NCI-H1436 (cell line): ENCODE data around the gene SUSD4.
A peak's percentile ranks its signal among the peaks of the same experiment; 100 is the strongest.

Experiments
- DNase-seq: peaks from one replicate; lab custom pipeline; 2025; lab: John Stamatoyannopoulos, UW

The SUSD4 gene

GRCh38 chr1:223363057-223363855 is 720 bp downstream of the SUSD4 start:
- peak; percentile 51 for DNase-seq

GRCh38 chr1:223358826-223359225 is 5.2 kb downstream of the SUSD4 start:
- DNase-seq: no peak

DNA sequence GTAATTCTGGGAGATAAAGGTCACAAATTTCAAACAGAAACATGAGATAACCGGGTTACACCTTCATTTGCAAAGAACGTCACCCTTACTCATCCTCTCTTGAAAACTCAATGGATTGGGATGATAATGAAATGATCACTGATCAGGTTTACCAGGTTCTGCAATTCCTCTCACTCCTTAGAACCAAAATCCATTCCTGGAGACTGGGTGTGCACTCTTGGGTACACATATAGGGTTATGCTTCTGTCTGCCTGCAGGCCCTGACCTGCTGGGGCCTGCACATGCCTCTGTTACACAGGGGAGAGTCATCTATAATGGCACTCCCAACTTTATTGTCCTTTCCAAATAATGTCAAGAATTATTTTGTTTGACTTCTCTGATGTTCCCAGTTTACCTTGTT is 8.3 kb downstream of the SUSD4 start:
- no peak for DNase-seq

GRCh38 chr1:223353939-223354338 is 10.0 kb downstream of the SUSD4 start:
- DNase-seq: no peak

GRCh38 chr1:223352944-223353343 is 11.0 kb downstream of the SUSD4 start:
- no peak for DNase-seq

DNA sequence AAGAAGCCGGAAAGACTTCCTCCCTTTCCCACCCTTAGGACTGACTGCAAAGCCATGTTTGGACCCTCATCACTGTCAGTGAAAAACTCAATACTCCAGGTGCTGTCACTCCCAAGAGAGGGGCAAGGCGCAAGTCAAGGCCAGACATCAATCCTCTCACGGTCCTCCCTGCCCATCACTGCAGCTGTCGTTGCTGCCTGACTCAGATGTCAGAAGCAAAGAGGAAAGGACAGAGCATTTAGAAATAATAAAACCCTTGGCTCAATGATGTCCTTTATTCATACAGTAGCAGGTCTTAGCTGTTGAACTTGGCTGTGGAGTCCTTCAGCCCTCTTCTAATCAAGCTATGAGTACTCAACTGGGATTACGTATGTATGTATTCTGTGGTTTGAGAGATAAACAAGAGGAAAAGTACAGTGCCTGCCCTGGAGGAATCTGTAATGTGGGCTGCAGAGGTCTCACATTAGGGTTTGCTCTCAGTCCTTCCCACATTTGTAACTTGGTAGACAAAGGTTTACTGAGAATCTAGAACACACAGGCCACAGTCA is 13.5 kb downstream of the SUSD4 start:
- no peak for DNase-seq

DNA sequence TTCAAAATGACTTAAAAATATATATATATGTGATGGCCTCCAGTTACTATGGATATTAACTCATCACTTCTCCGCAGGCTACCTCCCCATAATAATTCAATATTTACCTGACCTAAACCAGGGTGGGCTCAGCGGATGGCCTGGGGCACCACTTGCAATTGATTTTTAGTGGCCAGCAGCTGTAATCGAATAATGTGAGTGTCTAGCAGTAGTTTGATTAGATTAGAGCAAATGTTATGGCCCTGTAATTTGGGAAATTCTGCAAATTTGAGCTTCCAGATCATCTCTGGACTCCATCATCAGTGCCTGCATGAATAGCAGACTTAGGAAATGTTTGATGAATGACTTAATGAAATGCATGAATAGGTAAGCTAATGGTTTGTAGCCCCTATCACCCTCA is 14.7 kb downstream of the SUSD4 start:
- DNase-seq: no peak

DNA sequence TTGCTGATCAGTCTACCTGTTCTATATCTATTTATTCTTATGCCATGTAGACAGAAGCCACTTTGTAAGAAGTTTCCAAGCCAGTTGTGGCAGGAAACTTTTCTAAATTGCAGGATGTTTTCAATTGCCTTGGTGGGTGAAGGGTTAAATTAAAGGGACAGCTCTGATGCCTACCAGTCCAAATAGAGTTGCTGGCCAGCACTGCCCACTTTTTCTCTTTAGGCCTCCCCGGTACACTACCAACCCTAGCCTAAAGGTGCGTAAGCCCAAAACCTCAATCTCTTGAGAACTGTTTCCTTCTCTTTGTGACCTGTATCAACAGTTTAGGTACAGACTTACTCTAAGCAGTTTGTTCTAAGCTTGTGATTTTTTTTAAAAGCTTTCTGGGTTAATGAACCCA is 15.5 kb downstream of the SUSD4 start:
- no peak for DNase-seq

GRCh38 chr1:223347583-223347982 is 16.4 kb downstream of the SUSD4 start:
- no peak for DNase-seq

DNA sequence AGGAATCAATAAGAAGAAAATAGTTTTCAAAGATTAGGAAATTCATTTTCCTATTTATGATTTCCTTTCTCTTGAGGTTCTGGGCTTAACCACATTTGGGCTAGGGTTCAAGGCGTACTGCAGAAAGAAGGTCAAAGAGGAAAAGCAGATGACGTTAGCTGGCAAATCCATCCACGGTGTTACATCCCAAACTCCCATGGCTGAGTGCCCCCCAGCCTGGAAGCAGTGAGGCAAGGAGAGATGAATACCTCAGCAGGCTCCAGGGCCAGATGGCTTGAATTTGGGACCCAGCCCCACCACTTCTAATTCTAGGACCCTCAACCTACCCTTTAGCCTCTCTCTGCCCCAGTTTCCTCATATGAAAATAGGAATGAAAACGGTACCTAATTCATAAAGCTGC is 17.7 kb downstream of the SUSD4 start:
- DNase-seq: no peak

DNA sequence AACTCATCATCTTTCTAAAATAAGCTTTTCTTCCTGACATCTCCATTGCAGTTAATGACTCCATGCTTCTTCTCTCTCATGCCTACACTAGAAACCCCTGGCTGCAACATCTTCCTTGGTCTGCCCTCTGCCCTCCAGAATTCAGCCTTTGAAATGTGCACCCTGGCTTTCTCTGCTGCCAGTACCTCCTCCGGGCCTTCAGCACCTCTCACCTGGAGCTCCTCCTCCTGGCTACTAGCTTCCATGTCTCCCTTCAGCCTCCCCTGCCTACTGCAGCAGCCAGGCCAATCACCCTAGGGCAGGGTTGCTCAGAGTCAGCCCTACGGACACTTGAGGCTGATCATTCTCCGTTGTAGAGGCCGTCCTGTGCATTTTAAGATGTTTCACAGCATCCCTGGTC is 18.3 kb downstream of the SUSD4 start:
- DNase-seq: no peak

DNA sequence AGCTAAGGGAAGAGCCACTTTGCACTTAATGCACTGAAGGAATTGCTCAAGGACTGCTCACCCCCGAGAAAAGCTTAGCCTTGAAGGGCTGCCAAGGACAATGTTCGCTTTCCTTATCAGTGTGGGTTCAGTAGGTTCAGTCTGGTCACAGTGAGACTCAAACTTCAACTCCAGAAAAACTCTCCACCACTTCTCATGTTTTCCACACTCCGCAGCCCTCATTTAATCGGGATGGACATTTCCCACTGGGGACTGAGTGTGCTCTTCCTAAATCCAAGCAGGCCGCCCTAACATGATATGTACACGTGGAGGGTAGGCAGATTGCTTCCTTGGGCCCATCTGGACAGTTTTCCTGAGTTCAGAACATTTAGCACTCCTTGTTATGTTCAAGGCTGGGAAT is 19.5 kb downstream of the SUSD4 start:
- DNase-seq: no peak

GRCh38 chr1:223343692-223344091 is 20.3 kb downstream of the SUSD4 start:
- DNase-seq: no peak

DNA sequence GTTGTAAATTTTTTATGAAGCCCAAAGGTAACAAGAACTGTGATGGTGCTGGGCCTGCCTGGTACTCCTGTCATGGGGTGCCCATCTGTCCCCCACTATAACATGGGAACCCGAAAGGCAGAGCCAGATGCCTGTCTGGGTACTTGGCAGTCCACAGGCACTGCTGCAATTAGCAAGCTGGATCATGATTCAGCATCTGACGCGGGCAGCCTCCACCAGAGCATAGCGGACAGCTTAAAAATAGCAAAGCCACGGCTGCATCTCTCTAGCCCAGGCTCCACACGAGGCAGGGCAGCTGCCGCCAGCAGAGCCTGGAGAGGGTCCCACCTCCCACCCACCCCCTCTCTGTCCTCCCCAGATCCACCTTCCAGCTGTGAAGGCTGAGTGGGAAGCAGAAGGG is 22.9 kb downstream of the SUSD4 start:
- peak; percentile 18 for DNase-seq

- DNase-seq: no peak
These were observed 23.3 kb downstream of the SUSD4 start for GRCh38 chr1:223340637-223341036.

DNA sequence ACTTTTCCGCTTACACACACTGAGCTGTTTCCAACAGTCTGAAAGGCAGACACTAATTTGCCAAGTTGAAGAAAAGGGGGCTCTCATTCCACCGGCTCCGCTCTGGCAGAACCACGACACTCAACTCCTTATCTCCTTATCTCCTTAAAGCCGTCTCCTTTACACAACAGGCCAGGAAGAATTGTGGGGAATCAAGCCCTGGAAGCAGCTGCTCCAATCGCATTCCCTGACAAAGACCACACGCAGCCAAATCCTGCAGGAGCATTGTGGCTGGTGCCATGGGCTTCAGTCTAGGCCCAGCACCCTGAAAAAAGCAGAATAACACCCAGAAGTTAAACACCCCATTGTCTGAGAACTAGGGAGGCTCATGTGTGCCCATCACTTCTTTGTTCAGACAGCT is 24.1 kb downstream of the SUSD4 start:
- DNase-seq: no peak

- DNase-seq: no peak
These were observed 24.9 kb downstream of the SUSD4 start for GRCh38 chr1:223338811-223339746.

DNA sequence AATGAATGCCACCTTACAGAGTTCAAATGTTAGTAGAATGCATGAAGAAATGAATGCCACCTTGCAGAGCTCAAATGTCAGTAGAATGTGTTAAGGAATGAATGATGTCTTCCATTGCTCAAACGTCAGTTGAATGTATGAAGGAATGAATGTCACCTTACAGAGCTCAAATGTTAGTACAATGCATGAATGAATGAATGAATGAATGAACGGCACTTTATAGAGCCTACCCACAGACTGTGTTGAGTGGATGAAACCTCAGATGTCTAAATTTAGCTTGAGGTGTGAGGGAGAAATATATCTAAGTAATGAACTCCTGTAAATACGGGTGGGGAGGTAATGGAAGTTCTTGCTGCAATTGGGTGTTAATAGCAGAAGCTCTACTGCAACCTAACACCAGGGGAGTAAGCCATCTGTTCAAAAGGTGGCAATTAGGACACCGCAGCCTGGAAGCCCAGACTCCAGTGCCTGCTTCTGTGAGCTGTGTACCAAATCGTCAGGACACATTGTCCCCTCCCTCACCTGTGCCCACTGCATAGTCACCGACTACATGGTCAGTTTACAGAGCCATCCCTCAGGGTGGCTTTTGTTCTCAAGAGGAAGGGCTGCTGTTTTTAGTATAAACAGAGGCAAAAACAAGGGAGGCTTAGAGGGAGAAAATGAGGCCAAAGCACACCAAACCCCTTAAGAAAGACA is 26.7 kb downstream of the SUSD4 start:
- DNase-seq: peak; percentile 24

- DNase-seq: no peak
These were observed 29.8 kb downstream of the SUSD4 start for GRCh38 chr1:223334156-223334555.

DNA sequence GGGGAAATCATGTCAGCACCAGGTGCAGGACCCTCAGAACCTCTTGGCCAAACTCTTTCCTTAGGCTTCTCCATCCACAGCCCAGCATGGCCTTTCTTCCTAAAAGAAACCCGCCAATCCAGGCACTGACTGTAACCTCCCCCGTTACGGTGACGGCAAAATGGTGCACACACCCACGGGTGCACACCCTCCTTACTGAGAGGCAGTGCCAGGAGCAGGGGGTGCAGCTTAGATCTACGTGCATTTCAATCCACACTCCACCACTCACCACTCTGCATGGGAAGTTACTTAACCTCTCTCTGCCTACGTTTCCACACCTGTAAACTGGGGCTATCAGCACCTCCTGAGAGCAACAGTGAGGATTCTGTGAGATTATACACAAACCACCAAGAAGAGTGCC is 31.0 kb downstream of the SUSD4 start:
- DNase-seq: no peak

GRCh38 chr1:223331929-223332328 is 32.0 kb downstream of the SUSD4 start:
- no peak for DNase-seq

DNA sequence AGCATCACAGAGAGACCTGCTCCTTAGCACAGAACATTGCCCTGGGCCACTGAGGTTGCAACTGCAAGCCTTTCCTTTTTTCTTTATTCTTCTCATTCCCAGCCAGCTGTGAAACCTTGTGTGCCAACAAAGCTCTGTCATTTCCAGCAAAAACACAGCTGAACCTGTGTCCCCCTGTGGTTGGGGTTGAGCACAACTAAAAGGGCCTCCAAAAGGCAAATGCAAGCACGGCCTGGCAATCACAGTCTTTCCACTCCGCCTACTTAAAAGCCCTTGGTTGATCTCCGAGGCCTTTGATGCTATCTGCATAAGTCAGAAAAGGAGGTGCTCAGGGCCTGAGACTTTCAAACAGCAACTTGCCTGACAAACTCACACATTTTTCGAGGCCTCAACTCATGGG is 32.7 kb downstream of the SUSD4 start:
- no peak for DNase-seq
